GM12878 (cell line): ENCODE data around the gene ENGASE.

Source experiments
- ASH2L ChIP-seq: fragments of 300-600, 200-600 bp; sonication (generic); IDR thresholded peaks from 2 replicates; pipeline ENCODE4 v1.6.1; 2017; ENCODE audit warnings: low read depth, mild to moderate bottlenecking, borderline replicate concordance
- CHD2 ChIP-seq: IDR thresholded peaks from 2 replicates; pipeline ENCODE4 v1.6.1; 2011; ENCODE audit warnings: low read depth, low read length, improper control_type of control experiment, borderline replicate concordance
- EZH2 ChIP-seq: IDR thresholded peaks from 2 replicates; pipeline ENCODE4 v1.6.1; 2012; ENCODE audit warnings: low read depth, mild to moderate bottlenecking, control low read depth, inconsistent platforms, low read length, borderline replicate concordance; ENCODE audit not compliant: control insufficient read depth
- GABPA ChIP-seq: IDR thresholded peaks from 2 replicates; pipeline ENCODE4 v1.6.1; 2014; ENCODE audit warnings: antibody characterized with exemption, low read depth, mild to moderate bottlenecking, inconsistent platforms
- TF ChIP-seq, protein P1 (sequence below), 3 experiments: IDR thresholded peaks in 2 of 3; conservative IDR thresholded peaks in 1 of 3; 2 replicates each; pipeline ENCODE4 v1.5.1; 2011; ENCODE audit warnings: low read depth in 3 of 3, low read length in 3 of 3, mild to moderate bottlenecking in 3 of 3, control low read depth in 2 of 3, moderate library complexity in 2 of 3, inconsistent platforms in 1 of 3, mixed read lengths in 1 of 3; ENCODE audit not compliant: control insufficient read depth in 2 of 3, insufficient read depth in 1 of 3; ENCODE audit errors: extremely low read depth in 1 of 3
- TF ChIP-seq, protein P2 (sequence below): fragments of 150-350 bp; IDR thresholded peaks from 2 replicates; pipeline ENCODE4 v1.6.1; 2016; ENCODE audit warnings: low read depth, low read length

DNA sequence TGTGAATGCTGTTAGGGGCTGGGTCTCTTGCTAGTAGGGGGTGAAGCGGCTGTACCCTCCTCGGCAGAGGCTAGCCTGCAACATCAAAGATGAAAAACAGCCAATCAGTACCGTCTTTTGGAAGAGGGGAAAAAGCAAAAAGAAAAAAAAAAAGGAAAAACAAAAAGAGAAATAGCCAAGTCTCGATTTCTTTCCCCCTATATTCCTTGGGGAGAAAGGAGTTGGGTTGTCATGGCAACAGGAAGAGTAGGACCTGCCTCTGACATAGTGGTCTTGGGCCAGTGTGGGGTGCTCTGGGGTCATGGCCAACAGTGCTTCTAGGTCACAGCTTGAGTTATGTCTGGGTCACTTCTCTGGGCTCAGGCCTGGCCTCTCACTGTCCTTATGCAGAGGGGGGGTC is 17.9 kb downstream of the ENGASE start:
- TF ChIP-seq, protein P1, sequence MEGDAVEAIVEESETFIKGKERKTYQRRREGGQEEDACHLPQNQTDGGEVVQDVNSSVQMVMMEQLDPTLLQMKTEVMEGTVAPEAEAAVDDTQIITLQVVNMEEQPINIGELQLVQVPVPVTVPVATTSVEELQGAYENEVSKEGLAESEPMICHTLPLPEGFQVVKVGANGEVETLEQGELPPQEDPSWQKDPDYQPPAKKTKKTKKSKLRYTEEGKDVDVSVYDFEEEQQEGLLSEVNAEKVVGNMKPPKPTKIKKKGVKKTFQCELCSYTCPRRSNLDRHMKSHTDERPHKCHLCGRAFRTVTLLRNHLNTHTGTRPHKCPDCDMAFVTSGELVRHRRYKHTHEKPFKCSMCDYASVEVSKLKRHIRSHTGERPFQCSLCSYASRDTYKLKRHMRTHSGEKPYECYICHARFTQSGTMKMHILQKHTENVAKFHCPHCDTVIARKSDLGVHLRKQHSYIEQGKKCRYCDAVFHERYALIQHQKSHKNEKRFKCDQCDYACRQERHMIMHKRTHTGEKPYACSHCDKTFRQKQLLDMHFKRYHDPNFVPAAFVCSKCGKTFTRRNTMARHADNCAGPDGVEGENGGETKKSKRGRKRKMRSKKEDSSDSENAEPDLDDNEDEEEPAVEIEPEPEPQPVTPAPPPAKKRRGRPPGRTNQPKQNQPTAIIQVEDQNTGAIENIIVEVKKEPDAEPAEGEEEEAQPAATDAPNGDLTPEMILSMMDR (IDR thresholded peaks at IDR 0.05 in 2 of 3, conservative IDR thresholded peaks at IDR 0.05 in 1 of 3; ENCODE audit: control insufficient read depth in 2 of 3, extremely low read depth in 1 of 3, insufficient read depth in 1 of 3, low read depth in 3 of 3, low read length in 3 of 3), result no peak
- TF ChIP-seq CHD2 (no peak), GABPA (no peak), ASH2L (no peak), EZH2 (no peak)
- TF ChIP-seq, protein P2, sequence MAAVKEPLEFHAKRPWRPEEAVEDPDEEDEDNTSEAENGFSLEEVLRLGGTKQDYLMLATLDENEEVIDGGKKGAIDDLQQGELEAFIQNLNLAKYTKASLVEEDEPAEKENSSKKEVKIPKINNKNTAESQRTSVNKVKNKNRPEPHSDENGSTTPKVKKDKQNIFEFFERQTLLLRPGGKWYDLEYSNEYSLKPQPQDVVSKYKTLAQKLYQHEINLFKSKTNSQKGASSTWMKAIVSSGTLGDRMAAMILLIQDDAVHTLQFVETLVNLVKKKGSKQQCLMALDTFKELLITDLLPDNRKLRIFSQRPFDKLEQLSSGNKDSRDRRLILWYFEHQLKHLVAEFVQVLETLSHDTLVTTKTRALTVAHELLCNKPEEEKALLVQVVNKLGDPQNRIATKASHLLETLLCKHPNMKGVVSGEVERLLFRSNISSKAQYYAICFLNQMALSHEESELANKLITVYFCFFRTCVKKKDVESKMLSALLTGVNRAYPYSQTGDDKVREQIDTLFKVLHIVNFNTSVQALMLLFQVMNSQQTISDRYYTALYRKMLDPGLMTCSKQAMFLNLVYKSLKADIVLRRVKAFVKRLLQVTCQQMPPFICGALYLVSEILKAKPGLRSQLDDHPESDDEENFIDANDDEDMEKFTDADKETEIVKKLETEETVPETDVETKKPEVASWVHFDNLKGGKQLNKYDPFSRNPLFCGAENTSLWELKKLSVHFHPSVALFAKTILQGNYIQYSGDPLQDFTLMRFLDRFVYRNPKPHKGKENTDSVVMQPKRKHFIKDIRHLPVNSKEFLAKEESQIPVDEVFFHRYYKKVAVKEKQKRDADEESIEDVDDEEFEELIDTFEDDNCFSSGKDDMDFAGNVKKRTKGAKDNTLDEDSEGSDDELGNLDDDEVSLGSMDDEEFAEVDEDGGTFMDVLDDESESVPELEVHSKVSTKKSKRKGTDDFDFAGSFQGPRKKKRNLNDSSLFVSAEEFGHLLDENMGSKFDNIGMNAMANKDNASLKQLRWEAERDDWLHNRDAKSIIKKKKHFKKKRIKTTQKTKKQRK, result no peak
